Right lobe of liver (tissue), 4 donors: ENCODE results near the gene PRR15.

Experiments used
- CTCF ChIP-seq, 4 donors: fragments of 200-600 bp in 3 of 4; fragments of 450-650 bp in 1 of 4; IDR thresholded peaks; one replicate each; pipeline versions ENCODE4 v1.5.1 to v1.8.0; 2016 to 2022; ENCODE audit warnings: antibody characterized with exemption in 4 of 4, mild to moderate bottlenecking in 2 of 4
- POLR2A ChIP-seq: fragments of 450-650 bp; IDR thresholded peaks from one replicate; pipeline ENCODE4 v1.6.1; 2017; ENCODE audit warnings: antibody characterized with exemption, mild to moderate bottlenecking
- donor health status: DM: no; HTN: no; CAD: no.
- donor health status: DM: no; HTN: no; CAD: no.
- donor health status: DM: no; HTN: yes; CAD: no.

GRCh38 chr7:29606830-29607229, 43.2 kb downstream of the PRR15 start:
- TF ChIP-seq POLR2A: no peak
- TF ChIP-seq CTCF (IDR thresholded peaks at IDR 0.05): no peak
